SK-N-SH (cell line): ENCODE results near the gene DEGS2.
"Not testable (repeated sequence)": the region's sequence is repeated elsewhere in the genome, so short reads cannot be mapped to it uniquely, and the experiment has no call there.

ENCODE experiments used
- CHD2 ChIP-seq: fragments of 150-350 bp; IDR thresholded peaks from 2 replicates; pipeline ENCODE4 v1.6.1; 2018; ENCODE audit warnings: low read length; ENCODE audit not compliant: partially characterized antibody
- FOXM1 ChIP-seq: IDR thresholded peaks from 2 replicates; pipeline ENCODE4 v1.4.0; 2012; ENCODE audit warnings: low read depth, mild to moderate bottlenecking
- TF ChIP-seq, protein P1 (sequence below): fragments of 200-600 bp; sonication (generic); IDR thresholded peaks from 2 replicates; pipeline ENCODE4 v1.6.1; 2017; ENCODE audit warnings: antibody characterized with exemption, mild to moderate bottlenecking, moderate library complexity

DNA sequence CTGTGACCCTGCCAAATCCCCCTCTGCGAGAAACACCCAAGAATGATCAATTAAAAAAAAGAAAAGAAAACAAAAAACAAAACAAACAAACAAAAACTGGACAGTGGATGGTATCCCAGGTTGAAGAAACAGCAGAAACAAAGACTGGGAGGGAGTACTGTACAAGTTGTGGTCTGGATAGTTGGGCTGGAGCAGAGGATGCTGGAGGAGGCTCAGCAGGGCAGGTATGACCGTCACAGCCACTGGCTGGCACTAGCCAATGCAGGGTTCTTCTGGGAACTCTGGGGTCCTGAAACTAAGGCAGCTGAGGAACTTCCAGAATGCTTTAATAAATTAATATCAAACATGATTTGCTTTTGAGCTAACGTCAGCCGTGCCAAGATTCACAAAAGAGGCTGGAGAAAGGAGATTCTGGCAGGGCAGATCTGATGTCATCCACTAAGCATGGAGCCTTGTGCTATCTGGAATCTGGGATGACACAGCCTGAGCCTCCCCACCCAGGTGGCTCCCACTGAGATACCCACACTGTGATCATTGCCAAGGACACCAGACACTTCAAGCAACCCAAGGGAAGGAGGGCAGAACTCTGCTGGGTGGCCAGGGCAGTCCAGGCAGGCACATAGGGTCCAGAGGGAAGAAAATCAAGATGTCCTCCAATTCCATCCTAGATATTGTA lies 22.6 kb upstream of the DEGS2 start:
- not testable (repeated sequence) for TF ChIP-seq CHD2, FOXM1
- TF ChIP-seq, protein P1, sequence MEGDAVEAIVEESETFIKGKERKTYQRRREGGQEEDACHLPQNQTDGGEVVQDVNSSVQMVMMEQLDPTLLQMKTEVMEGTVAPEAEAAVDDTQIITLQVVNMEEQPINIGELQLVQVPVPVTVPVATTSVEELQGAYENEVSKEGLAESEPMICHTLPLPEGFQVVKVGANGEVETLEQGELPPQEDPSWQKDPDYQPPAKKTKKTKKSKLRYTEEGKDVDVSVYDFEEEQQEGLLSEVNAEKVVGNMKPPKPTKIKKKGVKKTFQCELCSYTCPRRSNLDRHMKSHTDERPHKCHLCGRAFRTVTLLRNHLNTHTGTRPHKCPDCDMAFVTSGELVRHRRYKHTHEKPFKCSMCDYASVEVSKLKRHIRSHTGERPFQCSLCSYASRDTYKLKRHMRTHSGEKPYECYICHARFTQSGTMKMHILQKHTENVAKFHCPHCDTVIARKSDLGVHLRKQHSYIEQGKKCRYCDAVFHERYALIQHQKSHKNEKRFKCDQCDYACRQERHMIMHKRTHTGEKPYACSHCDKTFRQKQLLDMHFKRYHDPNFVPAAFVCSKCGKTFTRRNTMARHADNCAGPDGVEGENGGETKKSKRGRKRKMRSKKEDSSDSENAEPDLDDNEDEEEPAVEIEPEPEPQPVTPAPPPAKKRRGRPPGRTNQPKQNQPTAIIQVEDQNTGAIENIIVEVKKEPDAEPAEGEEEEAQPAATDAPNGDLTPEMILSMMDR: not testable (repeated sequence)
